GM12878 (cell line): ENCODE data around the gene GBA2. TPM values are rescaled to one million over a fixed set of nuclear protein-coding genes. Genes with fewer than 3 reads are reported as not detected.

Source experiments
- ATAC-seq: fragments of 200-7000 bp; cut with Tn5 transposase; 3 replicates; pipeline ENCODE4 v1.9.1; 2020; ENCODE audit warnings: mild to moderate bottlenecking, moderate library complexity
- BruUV-seq: library from RNA; stranded (reverse); fragments of 400-500 nt; replicated peaks from 2 replicates; lab custom pipeline; 2021; lab: Mats Ljungman, UMichigan
- CTCF ChIA-PET: fragments of 300-600 bp; sonication (Branson Sonifier 250); formaldehyde crosslinking; extraction: SDS; loops from one replicate; lab custom pipeline; 2021; ENCODE audit warnings: inconsistent platforms; lab: Yijun Ruan, JAX
- POLR2A ChIA-PET: fragments of 350-600 bp; formaldehyde crosslinking; extraction: SDS; loops from one replicate; lab custom pipeline; 2021; ENCODE audit warnings: inconsistent platforms; lab: Charles Lee
- RAD21 ChIA-PET: fragments of 300-600 bp; sonication (Branson Sonifier 250); formaldehyde crosslinking; loops from one replicate; lab custom pipeline; 2023; ENCODE audit warnings: antibody characterized with exemption; ENCODE audit not compliant: unreplicated experiment; lab: Charles Lee
- SMC1A ChIA-PET: fragments of 300-600 bp; sonication (Branson Sonifier 250); formaldehyde crosslinking; loops from one replicate; lab custom pipeline; 2023; ENCODE audit not compliant: unreplicated experiment, uncharacterized antibody; lab: Charles Lee
- DNase-seq: peaks from one replicate; pipeline ENCODE4 v3.0.0-alpha.2; 2011; ENCODE audit warnings: low read depth, low spot score
- FAIRE-seq: peaks from 3 replicates; lab custom pipeline; 2011; peaks lifted over from hg19 to GRCh38; lab: Jason Lieb, UNC
- H2AFZ ChIP-seq: 2 replicates; pipeline ENCODE4 v1.6.0; 2011; ENCODE audit warnings: low read depth, low read length, control low read depth; ENCODE audit not compliant: control insufficient read depth
- H3K27ac ChIP-seq: 2 replicates; pipeline ENCODE4 v1.5.1; 2011; ENCODE audit warnings: control low read depth; ENCODE audit not compliant: control insufficient read depth, insufficient read depth
- H3K27me3 ChIP-seq, 2 experiments: replicated peaks in 1 of 2; 2 replicates each; pipeline versions ENCODE4 v1.6.0 to v1.6.1; 2011; ENCODE audit warnings: low read length in 1 of 2; ENCODE audit not compliant: control insufficient read depth in 2 of 2, insufficient read depth in 2 of 2
- H3K36me3 ChIP-seq, 2 experiments: 2 replicates each; pipeline ENCODE4 v1.5.1; 2011; ENCODE audit warnings: low read length in 1 of 2; ENCODE audit not compliant: control insufficient read depth in 2 of 2, insufficient read depth in 2 of 2
- H3K4me1 ChIP-seq: 2 replicates; pipeline ENCODE4 v1.6.1; 2011; ENCODE audit warnings: mild to moderate bottlenecking, low read length, moderate library complexity, mixed read lengths; ENCODE audit not compliant: control insufficient read depth, insufficient read depth
- H3K4me2 ChIP-seq: 2 replicates; pipeline ENCODE4 v1.6.0; 2011; ENCODE audit warnings: control low read depth; ENCODE audit not compliant: control insufficient read depth, insufficient read depth
- H3K4me3 ChIP-seq: fragments of 200-600 bp; sonication (generic); 2 replicates; pipeline ENCODE4 v1.5.1; 2016
- H3K79me2 ChIP-seq: 2 replicates; pipeline ENCODE4 v1.6.0; 2011; ENCODE audit warnings: low read length; ENCODE audit not compliant: control insufficient read depth, insufficient read depth
- H3K9ac ChIP-seq: 2 replicates; pipeline ENCODE4 v1.8.0; 2011; ENCODE audit warnings: low read length, control low read depth, mixed read lengths; ENCODE audit not compliant: control insufficient read depth, insufficient read depth
- H3K9me3 ChIP-seq: replicated peaks from 3 replicates; pipeline ENCODE4 v1.5.1; 2011; ENCODE audit warnings: mild to moderate bottlenecking, low read length; ENCODE audit not compliant: control insufficient read depth, insufficient read depth
- H4K20me1 ChIP-seq: 2 replicates; pipeline ENCODE4 v1.6.0; 2011; ENCODE audit not compliant: control insufficient read depth, insufficient read depth
- CBX3 ChIP-seq: fragments of 200-600 bp; sonication (generic); IDR thresholded peaks from 2 replicates; pipeline ENCODE4 v1.6.1; 2016; ENCODE audit warnings: low read depth, borderline replicate concordance
- CREM ChIP-seq: IDR thresholded peaks from 2 replicates; pipeline ENCODE4 v1.6.1; 2014; ENCODE audit warnings: antibody characterized with exemption, low read depth
- E2F8 ChIP-seq: fragments of 450-650 bp; IDR thresholded peaks from 2 replicates; pipeline ENCODE4 v1.6.1; 2018; ENCODE audit warnings: mild to moderate bottlenecking, low read depth, moderate library complexity; ENCODE audit not compliant: partially characterized antibody
- LARP7 ChIP-seq: fragments of 450-650 bp; IDR thresholded peaks from 2 replicates; pipeline ENCODE4 v1.6.1; 2017; ENCODE audit warnings: mild to moderate bottlenecking
- MTA2 ChIP-seq: fragments of 450-650 bp; IDR thresholded peaks from 2 replicates; pipeline ENCODE4 v1.6.1; 2016; ENCODE audit warnings: low read depth, mild to moderate bottlenecking, moderate library complexity
- MXI1 ChIP-seq: fragments of 150-350 bp; IDR thresholded peaks from 2 replicates; pipeline ENCODE4 v1.6.1; 2011; ENCODE audit warnings: low read depth, mild to moderate bottlenecking, inconsistent platforms, low read length, improper control_type of control experiment
- SRF ChIP-seq, 2 experiments: IDR thresholded peaks; 2 replicates each; pipeline ENCODE4 v1.6.1; 2011; ENCODE audit warnings: low read depth in 2 of 2, low read length in 2 of 2, mild to moderate bottlenecking in 1 of 2, moderate library complexity in 1 of 2
- WGBS: methylation state at CpG from one replicate; pipeline ENCODE4 v1.1.6; 2016; ENCODE audit warnings: low lambda C conversion rate; ENCODE audit not compliant: insufficient replicate concordance, insufficient coverage; ENCODE audit errors: missing lambda C conversion rate; 5-methylcytosine and 5-hydroxymethylcytosine counted together
- in situ Hi-C: fragments of 300-500 bp; cut with MboI; formaldehyde crosslinking; loops from 9 replicates; pipeline ENCODE4 v1.14.3; 2018; ENCODE audit warnings: mixed read lengths
- intact Hi-C: fragments of 100-400 bp; cut with micrococcal nuclease; formaldehyde crosslinking; loops from one replicate; pipeline ENCODE4 v1.14.2; 2022; ENCODE audit not compliant: unreplicated experiment
- polyA plus RNA-seq, 11 experiments: library from polyadenylated mRNA; depleted of rRNA in 4 of 11; unstranded in 6 of 11; stranded (reverse) in 5 of 11; fragments of >200 nt; fragmentation: Nextera tagmentation in 4 of 11; fragmentation: Illumina TruSeq in 1 of 11; extraction: Ambion mirVana in 4 of 11; extraction: Trizol in 1 of 11; gene quantifications; 1 replicate in 1 of 11; 2 replicates in 10 of 11; pipeline versions ENCODE4 v1.2.1 to v1.2.3, GENCODE V29; 2011 to 2016; ENCODE audit warnings: inconsistent platforms in 2 of 11, missing spikeins in 2 of 11, low read depth in 1 of 11
- total RNA-seq, 4 experiments: library from RNA; depleted of rRNA in 3 of 4; stranded (reverse); fragments of >200 nt in 3 of 4; fragmentation: Illumina TruSeq in 1 of 4; extraction: Trizol in 1 of 4; gene quantifications; 2 replicates each; pipeline versions ENCODE4 v1.2.1 to v1.2.3, GENCODE V29; 2013 to 2021

Gene GBA2
- total and polyA plus RNA-seq, 10 of the 15 experiments (the other 5 are each of a cell fraction or from before 2014, with no cell fraction given): 15.3 to 45.1 (median 29.1) TPM

GRCh38 chr9:35755071-35755470, 6.0 kb upstream of the GBA2 start (continued):
- TF ChIP-seq MXI1: no peak
- no peak for TF ChIP-seq E2F8
- TF ChIP-seq CBX3: no peak
- TF ChIP-seq CREM: no peak
- no peak for TF ChIP-seq LARP7
- TF ChIP-seq SRF (IDR thresholded peaks at IDR 0.05; ENCODE audit: low read depth in 2 of 2, low read length in 2 of 2): no peak

GRCh38 chr9:35754264-35754663, 5.2 kb upstream of the GBA2 start, which contains the start of gene MSMP:
Gene MSMP (minus strand): TSS chr9:35754276. CDS start chr9:35754129, 147 bp downstream.
- Histone ChIP-seq H3K9ac (no peak within 1 kb of the TSS), H3K27ac (no peak within 1 kb of the TSS), H3K4me1 (peaks cover 18% of the 10 kb centered on the region), H3K79me2 (peaks cover 33% of the 10 kb centered on the region), H3K36me3 (peaks cover 5 to 18% of the 10 kb centered on the region in 2 experiments), H3K27me3 (no peaks in the 10 kb centered on the region), H3K4me3 (no peak within 1 kb of the TSS), H3K9me3 (no peaks in the 10 kb centered on the region), H3K4me2 (no peak within 1 kb of the TSS), H4K20me1 (no peaks in the 10 kb centered on the region), H2AFZ (no peak within 1 kb of the TSS)
- in situ Hi-C loops (no loop called here), intact Hi-C loops (no loop called here)
- ChIA-PET RAD21 (interaction anchor here (1.3 kb wide), 1 partner anchor 18 kb away, joined by 3 read pairs; no protein-coding TSS in a partner anchor), CTCF (interaction anchor here (0.6 to 1.8 kb wide), 4 partner anchors 19 to 760 kb away, joined by 3 to 12 read pairs (median 6); no protein-coding TSS in a partner anchor), POLR2A (interaction anchor here (1.8 kb wide), 1 partner anchor 22 kb away, joined by 6 read pairs; the partner anchor contains the start of genes CREB3 and TLN1), SMC1A (interaction anchor here (0.8 to 3.4 kb wide), 2 partner anchors 8 to 26 kb away, joined by 3 to 12 read pairs; no protein-coding TSS in a partner anchor)
- no peak for FAIRE-seq
- BruUV-seq: no TSS peak
- TF ChIP-seq MTA2: no peak
- 67% methylated on average over 3 of the region's 3 CpGs for WGBS
- DNase-seq: no peak
- ATAC-seq: no peak
